GM10266 (cell line): ENCODE measurements around the gene ZCCHC10.

Experiments
- DNase-seq: peaks from one replicate; pipeline ENCODE4 v3.0.0; 2012; ENCODE audit errors: extremely low spot score
- CTCF ChIP-seq: IDR thresholded peaks from 2 replicates; pipeline ENCODE4 v1.5.1; 2012; ENCODE audit warnings: mild to moderate bottlenecking, low read depth; ENCODE audit not compliant: control insufficient read depth, insufficient read depth; ENCODE audit errors: missing control alignments

ZCCHC10 gene

GRCh38 chr5:133062276-133062675 lies 35.9 kb upstream of the ZCCHC10 start:
- DNase-seq: no peak
- no peak for TF ChIP-seq CTCF

GRCh38 chr5:133059621-133060020 lies 33.3 kb upstream of the ZCCHC10 start:
- DNase-seq: no peak
- TF ChIP-seq CTCF: no peak

GRCh38 chr5:133056891-133057290 lies 30.5 kb upstream of the ZCCHC10 start:
- no peak for TF ChIP-seq CTCF
- DNase-seq: no peak

- no peak for DNase-seq
- no peak for TF ChIP-seq CTCF
These were observed 28.5 kb upstream of the ZCCHC10 start for GRCh38 chr5:133054697-133055471.

GRCh38 chr5:133053448-133053847 lies 27.1 kb upstream of the ZCCHC10 start:
- no peak for TF ChIP-seq CTCF

GRCh38 chr5:133052317-133053175 lies 26.2 kb upstream of the ZCCHC10 start:
- TF ChIP-seq CTCF: no peak
- peak; percentile 56 for DNase-seq

More at GRCh38 chr5:133053448-133053847, 27.1 kb upstream of the ZCCHC10 start:
- no peak for DNase-seq
